Measurements from ENCODE around the gene LDLRAD2.

The LDLRAD2 gene

GRCh38 chr1:21852282-21853130 is 40.4 kb downstream of the LDLRAD2 start:
- Mint-ChIP-seq H3K36me3 (ENCODE audit: low read depth) (no peaks in the 10 kb centered on the region), H3K9me3 (no peaks in the 10 kb centered on the region), H3K4me3 (no peak overlapping the region), H3K4me1 (ENCODE audit: low read depth) (peaks cover 3% of the 10 kb centered on the region), H3K27ac (no peak overlapping the region), H3K27me3 (ENCODE audit: low read depth) (no peaks in the 10 kb centered on the region)

GRCh38 chr1:21853131-21853427 is 41.0 kb downstream of the LDLRAD2 start:
- Mint-ChIP-seq H3K4me1 (ENCODE audit: low read depth) (peaks cover 5% of the 10 kb centered on the region), H3K27me3 (ENCODE audit: low read depth) (no peaks in the 10 kb centered on the region), H3K27ac (no peak overlapping the region), H3K9me3 (no peaks in the 10 kb centered on the region), H3K36me3 (ENCODE audit: low read depth) (no peaks in the 10 kb centered on the region), H3K4me3 (no peak overlapping the region)

- H3K27ac Mint-ChIP-seq = no peak overlapping the region
- H3K36me3 Mint-ChIP-seq (ENCODE audit: low read depth) = no peaks in the 10 kb centered on the region
These were observed 42.2 kb downstream of the LDLRAD2 start for GRCh38 chr1:21854090-21854750.

GRCh38 chr1:21854751-21855131 is 42.7 kb downstream of the LDLRAD2 start:
- Mint-ChIP-seq H3K27ac (no peak overlapping the region), H3K36me3 (ENCODE audit: low read depth) (no peaks in the 10 kb centered on the region), H3K4me1 (ENCODE audit: low read depth) (peaks cover 5% of the 10 kb centered on the region), H3K27me3 (ENCODE audit: low read depth) (no peaks in the 10 kb centered on the region), H3K9me3 (no peaks in the 10 kb centered on the region), H3K4me3 (no peak overlapping the region)

More at GRCh38 chr1:21854090-21854750, 42.2 kb downstream of the LDLRAD2 start:
- no peaks in the 10 kb centered on the region for H3K27me3 Mint-ChIP-seq (ENCODE audit: low read depth)
- H3K9me3 Mint-ChIP-seq = no peaks in the 10 kb centered on the region
- no peak overlapping the region for H3K4me3 Mint-ChIP-seq
- peaks cover 5% of the 10 kb centered on the region for H3K4me1 Mint-ChIP-seq (ENCODE audit: low read depth)

GRCh38 chr1:21855257-21856096 is 43.4 kb downstream of the LDLRAD2 start:
- peaks cover 5% of the 10 kb centered on the region for H3K4me1 Mint-ChIP-seq (ENCODE audit: low read depth)
- H3K4me3 Mint-ChIP-seq = no peak overlapping the region
- H3K27ac Mint-ChIP-seq = no peak overlapping the region
- no peaks in the 10 kb centered on the region for H3K27me3 Mint-ChIP-seq (ENCODE audit: low read depth)
- no peaks in the 10 kb centered on the region for H3K9me3 Mint-ChIP-seq
- no peaks in the 10 kb centered on the region for H3K36me3 Mint-ChIP-seq (ENCODE audit: low read depth)

- H3K4me1 Mint-ChIP-seq (ENCODE audit: low read depth) = peaks cover 3% of the 10 kb centered on the region
- H3K9me3 Mint-ChIP-seq = no peaks in the 10 kb centered on the region
- H3K27me3 Mint-ChIP-seq (ENCODE audit: low read depth) = no peaks in the 10 kb centered on the region
- H3K36me3 Mint-ChIP-seq (ENCODE audit: low read depth) = peaks cover 2% of the 10 kb centered on the region
- no peak overlapping the region for H3K27ac Mint-ChIP-seq
- H3K4me3 Mint-ChIP-seq = no peak overlapping the region
These were observed 45.2 kb downstream of the LDLRAD2 start for GRCh38 chr1:21857142-21857839.

- peaks cover 3% of the 10 kb centered on the region for H3K4me1 Mint-ChIP-seq (ENCODE audit: low read depth)
- peaks cover 2% of the 10 kb centered on the region for H3K36me3 Mint-ChIP-seq (ENCODE audit: low read depth)
- no peaks in the 10 kb centered on the region for H3K9me3 Mint-ChIP-seq
- no peaks in the 10 kb centered on the region for H3K27me3 Mint-ChIP-seq (ENCODE audit: low read depth)
- H3K27ac Mint-ChIP-seq = no peak overlapping the region
- H3K4me3 Mint-ChIP-seq = no peak overlapping the region
These were observed 46.0 kb downstream of the LDLRAD2 start for GRCh38 chr1:21857840-21858670.

- Mint-ChIP-seq H3K4me3 (no peak overlapping the region), H3K9me3 (no peaks in the 10 kb centered on the region), H3K4me1 (ENCODE audit: low read depth) (peaks cover 3% of the 10 kb centered on the region), H3K27ac (no peak overlapping the region), H3K27me3 (ENCODE audit: low read depth) (no peaks in the 10 kb centered on the region), H3K36me3 (ENCODE audit: low read depth) (peaks cover 2% of the 10 kb centered on the region)
These were observed 47.7 kb downstream of the LDLRAD2 start for GRCh38 chr1:21859669-21860179.

- peaks cover 3% of the 10 kb centered on the region for H3K4me1 Mint-ChIP-seq (ENCODE audit: low read depth)
- no peaks in the 10 kb centered on the region for H3K27me3 Mint-ChIP-seq (ENCODE audit: low read depth)
- no peak overlapping the region for H3K4me3 Mint-ChIP-seq
- H3K27ac Mint-ChIP-seq = no peak overlapping the region
- H3K9me3 Mint-ChIP-seq = no peaks in the 10 kb centered on the region
- H3K36me3 Mint-ChIP-seq (ENCODE audit: low read depth) = peaks cover 2% of the 10 kb centered on the region
These were observed 48.9 kb downstream of the LDLRAD2 start for GRCh38 chr1:21860971-21861370.

GRCh38 chr1:21861602-21862429 is 49.8 kb downstream of the LDLRAD2 start:
- H3K4me1 Mint-ChIP-seq (ENCODE audit: low read depth) = peaks cover 3% of the 10 kb centered on the region
- H3K36me3 Mint-ChIP-seq (ENCODE audit: low read depth) = peaks cover 2% of the 10 kb centered on the region
- no peak overlapping the region for H3K27ac Mint-ChIP-seq
- H3K27me3 Mint-ChIP-seq (ENCODE audit: low read depth) = no peaks in the 10 kb centered on the region
- H3K9me3 Mint-ChIP-seq = no peaks in the 10 kb centered on the region
- no peak overlapping the region for H3K4me3 Mint-ChIP-seq

GRCh38 chr1:21863981-21864380 is 51.9 kb downstream of the LDLRAD2 start:
- Mint-ChIP-seq H3K27me3 (ENCODE audit: low read depth) (no peaks in the 10 kb centered on the region), H3K36me3 (ENCODE audit: low read depth) (peaks cover 2% of the 10 kb centered on the region), H3K4me1 (ENCODE audit: low read depth) (no peaks in the 10 kb centered on the region), H3K9me3 (no peaks in the 10 kb centered on the region), H3K27ac (no peak overlapping the region), H3K4me3 (no peak overlapping the region)

- H3K9me3 Mint-ChIP-seq = no peaks in the 10 kb centered on the region
- H3K27me3 Mint-ChIP-seq (ENCODE audit: low read depth) = no peaks in the 10 kb centered on the region
- H3K4me3 Mint-ChIP-seq = no peak overlapping the region
- H3K27ac Mint-ChIP-seq = no peak overlapping the region
- peaks cover 2% of the 10 kb centered on the region for H3K36me3 Mint-ChIP-seq (ENCODE audit: low read depth)
- no peaks in the 10 kb centered on the region for H3K4me1 Mint-ChIP-seq (ENCODE audit: low read depth)
These were observed 52.7 kb downstream of the LDLRAD2 start for GRCh38 chr1:21864730-21865129.

- no peaks in the 10 kb centered on the region for H3K9me3 Mint-ChIP-seq
- no peak overlapping the region for H3K27ac Mint-ChIP-seq
- peaks cover 2% of the 10 kb centered on the region for H3K36me3 Mint-ChIP-seq (ENCODE audit: low read depth)
- H3K4me3 Mint-ChIP-seq = no peak overlapping the region
- no peaks in the 10 kb centered on the region for H3K27me3 Mint-ChIP-seq (ENCODE audit: low read depth)
- no peaks in the 10 kb centered on the region for H3K4me1 Mint-ChIP-seq (ENCODE audit: low read depth)
These were observed 53.5 kb downstream of the LDLRAD2 start for GRCh38 chr1:21865609-21865942.
